Measurements from ENCODE around the gene NR2F1.

DNA sequence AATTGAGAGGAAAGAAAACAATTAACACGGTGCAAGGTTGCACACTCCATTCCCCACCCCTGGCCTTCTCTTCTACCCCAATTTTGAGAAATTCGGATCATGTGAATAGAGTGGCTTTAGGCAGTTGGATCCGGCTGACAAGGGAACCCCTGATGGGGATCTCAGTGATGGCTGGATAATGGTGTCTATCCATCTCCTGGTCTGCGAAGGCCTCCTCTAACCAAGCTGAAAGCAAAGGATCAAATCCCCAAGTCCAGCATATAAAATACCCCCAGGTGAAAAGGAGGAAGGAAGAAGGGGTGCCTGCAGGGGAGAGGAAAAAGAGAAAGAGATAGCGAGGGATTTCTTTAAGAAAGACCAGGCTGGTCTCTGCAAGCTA lies 16.0 kb downstream of the NR2F1 start:
- TF ChIP-seq, protein P1, sequence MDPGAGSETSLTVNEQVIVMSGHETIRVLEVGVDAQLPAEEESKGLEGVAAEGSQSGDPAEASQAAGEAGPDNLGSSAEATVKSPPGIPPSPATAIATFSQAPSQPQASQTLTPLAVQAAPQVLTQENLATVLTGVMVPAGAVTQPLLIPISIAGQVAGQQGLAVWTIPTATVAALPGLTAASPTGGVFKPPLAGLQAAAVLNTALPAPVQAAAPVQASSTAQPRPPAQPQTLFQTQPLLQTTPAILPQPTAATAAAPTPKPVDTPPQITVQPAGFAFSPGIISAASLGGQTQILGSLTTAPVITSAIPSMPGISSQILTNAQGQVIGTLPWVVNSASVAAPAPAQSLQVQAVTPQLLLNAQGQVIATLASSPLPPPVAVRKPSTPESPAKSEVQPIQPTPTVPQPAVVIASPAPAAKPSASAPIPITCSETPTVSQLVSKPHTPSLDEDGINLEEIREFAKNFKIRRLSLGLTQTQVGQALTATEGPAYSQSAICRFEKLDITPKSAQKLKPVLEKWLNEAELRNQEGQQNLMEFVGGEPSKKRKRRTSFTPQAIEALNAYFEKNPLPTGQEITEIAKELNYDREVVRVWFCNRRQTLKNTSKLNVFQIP (CRISPR knock-in tag; IDR thresholded peaks at IDR 0.05; ENCODE audit: borderline replicate concordance, low read depth) = no peak
- TF ChIP-seq ZC3H10 (CRISPR knock-in tag; IDR thresholded peaks at IDR 0.05) = no peak
- no peak for TF ChIP-seq CSDC2 (CRISPR knock-in tag; IDR thresholded peaks at IDR 0.05)
- TF ChIP-seq ZFP30 (CRISPR knock-in tag; IDR thresholded peaks at IDR 0.05) = no peak
- no peak for TF ChIP-seq GLIS3 (CRISPR knock-in tag; IDR thresholded peaks at IDR 0.05)

All from SK-N-SH treated with all-trans-retinoic acid at 6 μM for 48 hours (cell line).